Prostate gland (tissue), 2 donors: ENCODE data around the gene OSBPL7.
A peak's percentile ranks its signal among the peaks of the same experiment; 100 is the strongest.

Experiments
- CTCF ChIP-seq, 4 experiments: fragments of 200-600 bp in 2 of 4; fragments of 450-650 bp in 2 of 4; sonication (generic) in 2 of 4; IDR thresholded peaks; 1 replicate in 3 of 4; 2 replicates in 1 of 4; pipeline ENCODE4 v1.5.1; 2016 to 2019; ENCODE audit warnings: antibody characterized with exemption in 4 of 4, mild to moderate bottlenecking in 2 of 4, moderate library complexity in 2 of 4
- POLR2A ChIP-seq: fragments of 450-650 bp; IDR thresholded peaks from one replicate; pipeline ENCODE4 v1.6.1; 2016; ENCODE audit warnings: antibody characterized with exemption, mild to moderate bottlenecking

DNA sequence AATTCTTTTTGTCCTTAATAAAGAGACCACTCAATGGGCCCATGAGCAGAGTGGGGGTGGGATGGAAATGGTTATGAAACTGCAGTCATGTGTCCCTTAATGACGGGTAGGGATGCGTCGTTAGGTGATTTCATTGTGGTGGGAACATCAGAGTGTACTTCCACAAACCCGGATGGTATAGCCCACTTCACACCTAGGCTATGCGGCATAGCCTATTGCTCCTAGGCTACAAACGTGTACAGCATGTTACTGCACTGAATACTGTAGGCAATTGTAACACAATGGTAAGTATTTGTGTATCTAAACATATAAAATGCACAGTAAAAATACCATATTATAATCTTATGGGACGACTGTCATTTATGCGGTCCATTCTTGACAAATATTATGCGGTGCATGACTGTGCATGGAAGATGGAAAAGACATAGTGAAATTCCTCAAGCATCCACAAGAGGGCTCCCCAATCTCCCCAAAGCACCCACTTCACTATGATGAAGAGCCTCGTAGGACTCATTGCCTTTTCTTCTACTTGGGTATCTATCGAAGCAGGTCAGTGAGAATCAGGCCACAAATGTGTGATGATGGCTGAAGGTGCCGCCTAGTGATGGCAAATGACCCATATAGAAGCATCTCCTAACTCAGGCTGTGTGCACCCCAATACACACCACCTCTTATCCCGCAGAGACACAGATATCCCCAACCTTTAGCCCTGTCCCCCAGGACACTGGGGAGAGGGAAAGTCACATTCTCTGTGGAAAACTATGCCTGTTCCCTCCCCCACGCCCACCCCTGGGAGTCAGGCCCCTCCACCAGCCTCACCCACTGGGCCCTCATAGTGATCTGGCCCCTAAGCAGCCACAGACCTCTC lies 45.0 kb downstream of the OSBPL7 start:
- TF ChIP-seq POLR2A (no peak), CTCF (IDR thresholded peaks at IDR 0.05) (peak in 2 of 4 experiments; percentile 49 to 53)
